ENCODE measurements around the gene THAP11. TPM values are rescaled to one million over a fixed set of nuclear protein-coding genes. Genes with fewer than 3 reads are reported as not detected.

Gene THAP11
- total RNA-seq, 2 donors from 2014 or later, result 23.7 to 42.8 TPM

DNA sequence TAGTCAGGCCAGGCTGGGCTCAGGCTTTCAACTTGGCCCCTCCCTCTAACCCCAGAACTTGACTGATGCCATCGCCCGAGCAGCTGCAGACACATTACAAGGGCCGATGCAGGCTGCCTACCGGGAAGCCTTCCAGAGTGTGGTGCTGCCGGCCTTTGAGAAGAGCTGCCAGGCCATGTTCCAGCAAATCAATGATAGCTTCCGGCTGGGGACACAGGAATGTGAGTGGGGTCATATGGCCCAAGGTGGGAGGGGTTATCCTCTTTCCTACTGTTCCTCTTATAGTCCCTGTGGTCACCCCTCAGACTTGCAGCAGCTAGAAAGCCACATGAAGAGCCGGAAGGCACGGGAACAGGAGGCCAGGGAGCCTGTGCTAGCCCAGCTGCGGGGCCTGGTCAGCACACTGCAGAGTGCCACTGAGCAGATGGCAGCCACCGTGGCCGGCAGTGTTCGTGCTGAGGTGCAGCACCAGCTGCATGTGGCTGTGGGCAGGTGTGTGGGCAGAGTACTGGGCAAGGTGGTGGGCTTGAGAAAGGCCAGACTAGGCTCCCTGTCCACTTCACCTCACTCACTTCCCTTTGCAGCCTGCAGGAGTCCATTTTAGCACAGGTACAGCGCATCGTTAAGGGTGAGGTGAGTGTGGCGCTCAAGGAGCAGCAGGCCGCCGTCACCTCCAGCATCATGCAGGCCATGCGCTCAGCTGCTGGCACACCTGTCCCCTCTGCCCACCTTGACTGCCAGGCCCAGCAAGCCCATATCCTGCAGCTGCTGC lies 40.4 kb downstream of the THAP11 start:
- peaks cover 21 to 42% of the 10 kb centered on the region in 2 donors for H3K36me3 ChIP-seq (replicated peaks in 1 of 2; ENCODE audit: insufficient read depth in 1 of 2, low read depth in 2 of 2)
- intact Hi-C loops (cut with DNase I), result loop anchor here (5.0 kb wide), 1 partner anchor 40 kb away; no protein-coding TSS in a partner anchor
- TF ChIP-seq, protein P1, sequence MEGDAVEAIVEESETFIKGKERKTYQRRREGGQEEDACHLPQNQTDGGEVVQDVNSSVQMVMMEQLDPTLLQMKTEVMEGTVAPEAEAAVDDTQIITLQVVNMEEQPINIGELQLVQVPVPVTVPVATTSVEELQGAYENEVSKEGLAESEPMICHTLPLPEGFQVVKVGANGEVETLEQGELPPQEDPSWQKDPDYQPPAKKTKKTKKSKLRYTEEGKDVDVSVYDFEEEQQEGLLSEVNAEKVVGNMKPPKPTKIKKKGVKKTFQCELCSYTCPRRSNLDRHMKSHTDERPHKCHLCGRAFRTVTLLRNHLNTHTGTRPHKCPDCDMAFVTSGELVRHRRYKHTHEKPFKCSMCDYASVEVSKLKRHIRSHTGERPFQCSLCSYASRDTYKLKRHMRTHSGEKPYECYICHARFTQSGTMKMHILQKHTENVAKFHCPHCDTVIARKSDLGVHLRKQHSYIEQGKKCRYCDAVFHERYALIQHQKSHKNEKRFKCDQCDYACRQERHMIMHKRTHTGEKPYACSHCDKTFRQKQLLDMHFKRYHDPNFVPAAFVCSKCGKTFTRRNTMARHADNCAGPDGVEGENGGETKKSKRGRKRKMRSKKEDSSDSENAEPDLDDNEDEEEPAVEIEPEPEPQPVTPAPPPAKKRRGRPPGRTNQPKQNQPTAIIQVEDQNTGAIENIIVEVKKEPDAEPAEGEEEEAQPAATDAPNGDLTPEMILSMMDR (IDR thresholded peaks at IDR 0.05), result no peak
- no peak for TF ChIP-seq POLR2A (IDR thresholded peaks at IDR 0.05)
- H3K27me3 ChIP-seq, result no peaks in the 10 kb centered on the region
- no peaks in the 10 kb centered on the region for H3K4me1 ChIP-seq
- H3K9me3 ChIP-seq, result no peaks in the 10 kb centered on the region
- WGBS, 2 donors, result 71 to 100% methylated on average over 2 to 18 of the region's 18 CpGs
- no peak overlapping the region for H3K27ac ChIP-seq
- DNase-seq (peak in 1 of 4 donors; percentile 34), ATAC-seq (no peak)
- no peak overlapping the region for H3K4me3 ChIP-seq

DNA sequence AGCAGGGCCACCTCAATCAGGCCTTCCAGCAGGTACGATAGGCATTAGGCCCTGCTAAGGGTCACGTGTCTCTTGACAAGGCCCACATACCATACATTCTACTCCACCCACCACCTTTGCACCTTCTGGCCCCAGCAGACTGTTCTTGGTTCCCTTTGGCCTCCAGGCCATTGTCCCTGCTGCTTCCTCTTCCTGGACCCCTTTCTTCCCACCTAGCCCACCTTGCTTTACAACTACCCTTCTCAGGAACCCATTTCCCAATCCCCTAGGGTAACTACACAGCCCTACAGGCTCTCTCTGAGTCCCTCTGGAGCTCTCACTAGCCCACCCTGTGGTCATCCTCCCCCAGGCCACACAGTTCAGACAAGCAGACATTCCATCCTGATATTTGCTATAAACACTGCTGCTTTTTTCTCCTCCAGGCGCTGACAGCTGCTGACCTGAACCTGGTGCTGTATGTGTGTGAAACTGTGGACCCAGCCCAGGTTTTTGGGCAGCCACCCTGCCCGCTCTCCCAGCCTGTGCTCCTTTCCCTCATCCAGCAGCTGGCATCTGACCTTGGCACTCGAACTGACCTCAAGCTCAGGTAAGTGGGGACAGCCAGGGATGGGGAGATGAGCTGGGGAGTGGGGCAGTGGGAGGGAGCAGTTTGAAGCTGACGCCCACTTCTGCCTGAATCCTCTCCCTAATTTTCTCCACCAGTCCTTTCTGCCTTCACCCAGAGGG lies 41.2 kb downstream of the THAP11 start:
- no peak for DNase-seq
- Histone ChIP-seq H3K4me3 (no peak overlapping the region), H3K4me1 (no peaks in the 10 kb centered on the region), H3K27ac (no peak overlapping the region), H3K27me3 (no peaks in the 10 kb centered on the region), H3K9me3 (no peaks in the 10 kb centered on the region), H3K36me3 (replicated peaks in 1 of 2; ENCODE audit: insufficient read depth in 1 of 2, low read depth in 2 of 2) (peaks cover 17 to 34% of the 10 kb centered on the region in 2 donors)
- TF ChIP-seq, protein P1 (IDR thresholded peaks at IDR 0.05), result no peak
- TF ChIP-seq POLR2A (IDR thresholded peaks at IDR 0.05), result no peak
- ATAC-seq, result peak; percentile 14
- intact Hi-C loops (cut with DNase I), result loop anchor here (5.0 kb wide), 1 partner anchor 39 kb away; no protein-coding TSS in a partner anchor
- WGBS, 2 donors, result 66 to 70% methylated on average over 6 of the region's 6 CpGs

DNA sequence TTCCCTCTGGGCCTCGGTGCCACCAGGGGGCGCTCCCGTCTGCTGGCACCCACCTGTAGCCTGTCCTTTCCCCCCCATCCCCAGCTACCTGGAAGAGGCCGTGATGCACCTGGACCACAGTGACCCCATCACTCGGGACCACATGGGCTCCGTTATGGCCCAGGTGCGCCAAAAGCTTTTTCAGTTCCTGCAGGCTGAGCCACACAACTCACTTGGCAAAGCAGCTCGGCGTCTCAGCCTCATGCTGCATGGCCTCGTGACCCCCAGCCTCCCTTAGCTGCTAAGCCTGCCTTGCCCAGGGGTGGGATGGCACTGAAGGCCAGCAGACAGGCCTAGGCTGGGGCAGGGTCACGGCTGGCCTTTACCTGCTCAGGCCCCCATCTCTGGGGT lies 41.7 kb downstream of the THAP11 start:
- WGBS, 2 donors, result 49 to 56% methylated on average over 9 to 11 of the region's 11 CpGs
- Histone ChIP-seq H3K4me1 (no peaks in the 10 kb centered on the region), H3K4me3 (no peak overlapping the region), H3K9me3 (no peaks in the 10 kb centered on the region), H3K27me3 (no peaks in the 10 kb centered on the region), H3K27ac (no peak overlapping the region), H3K36me3 (replicated peaks in 1 of 2; ENCODE audit: insufficient read depth in 1 of 2, low read depth in 2 of 2) (peaks cover 13 to 32% of the 10 kb centered on the region in 2 donors)
- peak; percentile 74 for ATAC-seq
- TF ChIP-seq, protein P1 (IDR thresholded peaks at IDR 0.05), result peak; percentile 76 to 89 (median 84)
- TF ChIP-seq POLR2A (IDR thresholded peaks at IDR 0.05), result no peak
- intact Hi-C loops (cut with DNase I), result loop anchor here (5.0 kb wide), 1 partner anchor 38 kb away; no protein-coding TSS in a partner anchor
- DNase-seq, result peak; percentile 68 to 83 (median 72)

DNA sequence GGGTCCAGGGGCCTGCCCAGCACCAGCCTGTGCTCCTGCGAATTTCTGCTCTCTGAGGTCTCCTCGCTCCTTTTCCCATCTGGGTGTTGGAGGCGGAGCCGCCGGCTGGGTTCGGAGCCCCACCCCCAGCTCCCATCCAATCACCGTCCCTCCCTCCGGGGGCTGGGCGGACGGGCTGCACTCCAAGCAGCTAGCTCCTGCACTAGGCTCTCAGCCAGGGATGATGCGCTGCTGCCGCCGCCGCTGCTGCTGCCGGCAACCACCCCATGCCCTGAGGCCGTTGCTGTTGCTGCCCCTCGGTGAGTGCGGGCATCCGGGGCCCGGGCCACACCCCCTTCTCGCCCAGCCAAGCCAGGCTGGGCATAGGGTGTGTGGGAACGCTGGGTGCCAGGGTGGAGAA lies 42.6 kb downstream of the THAP11 start, which contains the start of gene NRN1L:
NRN1L (plus strand) TSS at position 202 of the 400 bp plus-strand sequence; CDS start at position 221, 19 bp downstream.
- H3K4me1 ChIP-seq, result no peaks in the 10 kb centered on the region
- TF ChIP-seq, protein P1 (IDR thresholded peaks at IDR 0.05), result no peak
- no peak for TF ChIP-seq POLR2A (IDR thresholded peaks at IDR 0.05)
- H3K9me3 ChIP-seq, result no peaks in the 10 kb centered on the region
- H3K36me3 ChIP-seq (replicated peaks in 1 of 2; ENCODE audit: insufficient read depth in 1 of 2, low read depth in 2 of 2), result peaks cover 5 to 24% of the 10 kb centered on the region in 2 donors
- peak; percentile 60 for ATAC-seq
- H3K27ac ChIP-seq, result no peak within 1 kb of the TSS
- H3K4me3 ChIP-seq, result no peak within 1 kb of the TSS
- WGBS, 2 donors, result 51 to 85% methylated on average over 18 to 22 of the region's 22 CpGs
- H3K27me3 ChIP-seq, result no peaks in the 10 kb centered on the region
- intact Hi-C loops (cut with DNase I), result loop anchor here (5.0 kb wide), 1 partner anchor 38 kb away; no protein-coding TSS in a partner anchor
- peak; percentile 55 to 78 (median 71) for DNase-seq
